GM12875 (cell line): ENCODE measurements around the gene SYNDIG1.

Experiments
- H3K4me3 ChIP-seq: one replicate; pipeline ENCODE4 v1.5.1; 2011; ENCODE audit warnings: low read depth, low read length, control low read depth
- TF ChIP-seq, protein P1 (sequence below): IDR thresholded peaks from 2 replicates; pipeline ENCODE4 v1.5.1; 2011; ENCODE audit warnings: low read depth, mild to moderate bottlenecking, control low read depth, inconsistent platforms, low read length, moderate library complexity, borderline replicate concordance; ENCODE audit not compliant: insufficient read depth

SYNDIG1 gene

DNA sequence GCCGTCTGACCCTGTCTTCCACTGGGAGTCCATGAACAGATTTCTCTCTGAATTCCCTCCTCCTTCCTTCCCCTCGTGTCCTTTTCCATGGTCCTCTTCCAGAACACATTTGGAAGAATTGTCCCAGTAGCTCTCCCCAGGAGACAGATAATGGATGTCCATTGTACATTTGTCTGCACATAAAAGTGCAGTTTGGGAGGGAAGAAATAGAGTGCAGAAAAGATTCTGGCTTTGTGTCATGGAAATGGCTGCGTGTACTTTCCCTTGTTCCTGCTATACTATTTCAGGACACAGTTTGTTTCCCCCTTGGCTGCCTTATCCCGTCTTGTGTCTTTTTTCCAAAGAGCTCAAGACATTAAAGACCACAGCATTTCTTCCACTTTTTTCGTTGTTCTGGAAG, 127.6 kb downstream of the SYNDIG1 start:
- TF ChIP-seq, protein P1, sequence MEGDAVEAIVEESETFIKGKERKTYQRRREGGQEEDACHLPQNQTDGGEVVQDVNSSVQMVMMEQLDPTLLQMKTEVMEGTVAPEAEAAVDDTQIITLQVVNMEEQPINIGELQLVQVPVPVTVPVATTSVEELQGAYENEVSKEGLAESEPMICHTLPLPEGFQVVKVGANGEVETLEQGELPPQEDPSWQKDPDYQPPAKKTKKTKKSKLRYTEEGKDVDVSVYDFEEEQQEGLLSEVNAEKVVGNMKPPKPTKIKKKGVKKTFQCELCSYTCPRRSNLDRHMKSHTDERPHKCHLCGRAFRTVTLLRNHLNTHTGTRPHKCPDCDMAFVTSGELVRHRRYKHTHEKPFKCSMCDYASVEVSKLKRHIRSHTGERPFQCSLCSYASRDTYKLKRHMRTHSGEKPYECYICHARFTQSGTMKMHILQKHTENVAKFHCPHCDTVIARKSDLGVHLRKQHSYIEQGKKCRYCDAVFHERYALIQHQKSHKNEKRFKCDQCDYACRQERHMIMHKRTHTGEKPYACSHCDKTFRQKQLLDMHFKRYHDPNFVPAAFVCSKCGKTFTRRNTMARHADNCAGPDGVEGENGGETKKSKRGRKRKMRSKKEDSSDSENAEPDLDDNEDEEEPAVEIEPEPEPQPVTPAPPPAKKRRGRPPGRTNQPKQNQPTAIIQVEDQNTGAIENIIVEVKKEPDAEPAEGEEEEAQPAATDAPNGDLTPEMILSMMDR = no peak
- H3K4me3 ChIP-seq = no peak overlapping the region

DNA sequence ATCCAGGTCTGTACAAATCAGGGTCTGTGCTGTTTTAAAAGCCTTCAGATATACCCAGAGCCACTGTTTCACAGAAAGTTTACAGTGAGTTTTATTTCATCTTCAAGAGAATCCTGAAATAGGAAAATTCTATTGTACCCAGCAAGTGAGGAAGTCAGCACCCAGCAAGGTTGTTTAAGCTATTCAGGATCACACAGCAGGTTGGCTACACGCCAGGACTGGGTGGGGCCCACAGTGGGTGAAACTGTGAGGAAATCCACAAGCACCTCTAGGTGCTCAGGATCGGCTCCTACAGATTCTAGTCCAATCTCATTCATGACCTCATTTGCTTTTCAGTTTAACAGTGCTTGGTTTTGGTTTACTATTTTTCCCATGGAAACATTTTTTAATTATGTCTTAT, 128.9 kb downstream of the SYNDIG1 start:
- TF ChIP-seq, protein P1 = no peak
- no peak overlapping the region for H3K4me3 ChIP-seq

DNA sequence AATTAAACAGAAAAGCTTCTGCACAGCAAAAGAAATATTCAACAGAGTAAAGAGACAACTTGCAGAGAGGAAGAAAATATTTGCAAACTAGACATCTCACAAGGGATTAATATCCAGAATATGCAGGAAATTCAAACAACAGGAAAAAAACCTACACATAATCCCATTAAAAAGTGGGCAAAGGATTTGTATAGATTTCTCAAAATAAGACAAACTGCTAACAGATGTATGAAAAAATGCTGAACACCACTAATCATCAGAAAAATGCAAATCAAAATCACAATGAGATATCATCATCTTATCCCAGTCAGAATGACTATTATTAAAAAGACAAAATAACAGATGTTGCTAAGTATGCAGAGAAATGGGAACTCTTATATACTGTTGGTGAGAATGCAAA, 129.6 kb downstream of the SYNDIG1 start:
- H3K4me3 ChIP-seq = no peak overlapping the region
- TF ChIP-seq, protein P1 = no peak

DNA sequence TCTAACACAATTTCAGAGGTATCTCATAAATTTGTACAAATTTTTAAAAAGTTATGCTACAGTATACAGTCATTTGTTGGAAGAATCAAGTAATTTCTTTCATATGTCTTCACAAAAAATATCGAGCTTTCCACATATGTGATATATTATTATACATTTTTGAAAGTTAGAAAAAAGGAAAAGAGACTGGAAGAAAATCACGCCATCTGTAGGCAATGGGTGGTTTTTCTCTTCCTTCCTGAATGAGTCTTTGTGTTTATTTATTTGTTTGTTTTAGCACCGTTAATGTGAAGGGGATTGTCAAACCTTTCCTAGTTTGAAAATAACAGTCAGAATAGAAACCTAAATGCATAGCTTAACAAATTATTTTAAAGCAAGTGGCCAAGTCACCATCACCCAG, 130.6 kb downstream of the SYNDIG1 start:
- TF ChIP-seq, protein P1 = no peak
- no peak overlapping the region for H3K4me3 ChIP-seq

DNA sequence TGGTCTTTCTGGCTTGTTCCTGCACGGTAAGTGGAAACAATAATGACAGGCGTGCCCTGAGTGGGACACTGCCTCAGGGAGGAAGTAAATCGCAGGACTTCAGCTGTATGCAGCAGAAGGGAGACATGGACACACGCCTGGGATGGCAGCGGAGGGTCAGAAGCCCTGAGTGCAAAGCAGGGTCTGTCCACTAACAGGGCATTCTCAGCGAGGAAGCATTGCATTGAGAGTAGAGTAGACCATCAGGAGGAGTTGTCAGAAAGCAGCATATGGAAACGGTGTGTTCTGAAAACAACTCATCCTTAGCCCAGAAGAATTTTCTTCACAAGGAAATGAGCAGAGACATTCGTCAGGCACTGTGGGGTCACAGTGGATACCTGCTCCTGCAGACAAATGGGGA, 134.0 kb downstream of the SYNDIG1 start:
- TF ChIP-seq, protein P1 = no peak

DNA sequence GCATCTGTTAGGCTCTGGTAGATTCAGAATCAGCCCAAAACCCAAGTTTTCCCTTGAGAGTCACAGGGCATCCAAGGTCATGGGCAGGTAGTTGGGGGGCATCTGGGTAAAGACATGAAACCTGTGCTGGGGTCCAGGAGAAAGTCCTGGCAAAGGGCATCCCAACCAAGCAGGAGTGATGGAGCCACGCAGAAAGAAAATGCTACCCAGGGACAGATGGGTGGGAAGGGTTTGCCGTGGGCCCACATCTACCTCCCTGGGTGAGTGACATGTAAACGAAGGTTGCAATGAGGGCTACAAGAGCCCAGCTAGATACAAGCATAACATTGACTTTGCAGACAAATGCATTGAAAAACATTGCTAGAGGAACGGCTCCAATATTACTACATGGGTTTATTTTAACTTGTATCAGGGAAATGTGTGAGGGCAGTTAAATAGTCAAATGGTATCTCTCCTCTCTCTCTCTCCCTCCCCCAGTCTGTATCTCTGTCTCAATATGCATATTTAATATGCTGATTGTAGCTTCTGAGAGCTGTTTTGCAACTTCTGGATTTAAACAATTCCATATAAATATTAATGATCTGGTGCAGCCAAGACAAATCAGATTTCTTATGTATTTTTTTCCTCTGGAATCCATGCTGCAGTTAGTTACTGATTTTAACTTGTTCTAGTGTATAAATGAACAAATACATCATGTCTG, 135.7 kb downstream of the SYNDIG1 start:
- TF ChIP-seq, protein P1 = no peak
- no peak overlapping the region for H3K4me3 ChIP-seq

More for the DNA sequence above, 134.0 kb downstream of the SYNDIG1 start:
- no peak overlapping the region for H3K4me3 ChIP-seq

DNA sequence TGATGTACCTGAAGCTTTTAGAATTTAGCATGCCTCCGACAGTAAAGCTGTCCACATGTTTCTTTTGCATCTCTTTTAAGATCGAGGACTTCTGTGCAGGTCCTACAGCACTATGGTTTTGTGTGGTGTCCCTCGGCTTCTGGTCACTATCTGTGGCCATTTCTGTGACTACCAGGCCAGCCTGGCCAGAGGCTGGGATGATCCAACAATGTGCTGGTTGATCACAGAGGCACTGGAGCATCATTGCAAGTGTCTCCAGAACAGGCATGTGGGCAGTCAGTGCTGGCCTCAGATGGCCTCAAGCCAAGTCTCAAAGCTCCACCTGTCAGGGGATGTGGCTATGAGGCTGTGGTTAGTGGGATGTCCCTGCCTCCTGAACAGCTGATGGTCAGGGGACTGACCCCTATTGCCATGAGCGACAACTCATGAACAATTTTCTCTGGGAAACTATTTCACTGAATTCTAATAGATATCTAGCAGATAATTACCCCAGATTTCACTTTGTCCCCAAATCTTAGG, 136.6 kb downstream of the SYNDIG1 start:
- H3K4me3 ChIP-seq = no peak overlapping the region
- TF ChIP-seq, protein P1 = no peak
